H1 (cell line): ENCODE results near the gene SRI. TPM values are rescaled to one million over a fixed set of nuclear protein-coding genes. Genes with fewer than 3 reads are reported as not detected.

ENCODE experiments used
- CEBPB ChIP-seq: IDR thresholded peaks from 2 replicates; pipeline ENCODE4 v1.6.1; 2012; ENCODE audit warnings: low read depth, low read length
- PHF8 ChIP-seq: fragments of 200-600 bp; sonication (generic); conservative IDR thresholded peaks from 2 replicates; pipeline ENCODE4 v1.7.1; 2012; ENCODE audit warnings: low read depth, mild to moderate bottlenecking, inconsistent platforms, low read length, moderate library complexity
- RFX5 ChIP-seq: IDR thresholded peaks from 2 replicates; pipeline ENCODE4 v1.6.1; 2011; ENCODE audit warnings: low read depth, low read length, improper control_type of control experiment, borderline replicate concordance
- RNF2 ChIP-seq: fragments of 200-900, 300-1000 bp; sonication (generic); IDR thresholded peaks from 2 replicates; pipeline ENCODE4 v1.7.1; 2016; ENCODE audit warnings: borderline replicate concordance, low read depth, mild to moderate bottlenecking, antibody characterized with exemption, low read length; ENCODE audit not compliant: poor library complexity, severe bottlenecking; ENCODE audit errors: missing control alignments
- SRF ChIP-seq: IDR thresholded peaks from 2 replicates; pipeline ENCODE4 v1.6.1; 2011; ENCODE audit warnings: mild to moderate bottlenecking, low read depth, low read length, moderate library complexity
- USF2 ChIP-seq: IDR thresholded peaks from 2 replicates; pipeline ENCODE4 v1.6.1; 2011; ENCODE audit warnings: low read length, improper control_type of control experiment
- polyA plus RNA-seq, 7 experiments: library from polyadenylated mRNA; depleted of rRNA in 3 of 7; stranded (reverse) in 5 of 7; unstranded in 2 of 7; fragments of >200 nt in 5 of 7; fragments of 200-250 nt in 2 of 7; gene quantifications; 1 replicate in 5 of 7; 2 replicates in 1 of 7; 4 replicates in 1 of 7; pipeline versions ENCODE4 v1.2.1 to v1.2.3, GENCODE V29; 2011 to 2013; ENCODE audit warnings: missing spikeins in 2 of 7, mixed read lengths in 2 of 7
- total RNA-seq: library from RNA; stranded (reverse); fragmentation: NEBNext Ultra II Directional; extraction: Animal tissue kit (Norgen Biotek cat#: 25700); gene quantifications from 2 replicates; pipeline ENCODE4 v1.2.1, GENCODE V29; 2021
- TF ChIP-seq, protein P1 (sequence below): IDR thresholded peaks from 2 replicates; pipeline ENCODE4 v1.6.1; 2012; ENCODE audit warnings: low read length, inconsistent platforms

The SRI gene
- total and polyA plus RNA-seq, 2 of the 8 experiments (the other 6 are each of a cell fraction or from before 2014, with no cell fraction given): 118 to 170 TPM

DNA sequence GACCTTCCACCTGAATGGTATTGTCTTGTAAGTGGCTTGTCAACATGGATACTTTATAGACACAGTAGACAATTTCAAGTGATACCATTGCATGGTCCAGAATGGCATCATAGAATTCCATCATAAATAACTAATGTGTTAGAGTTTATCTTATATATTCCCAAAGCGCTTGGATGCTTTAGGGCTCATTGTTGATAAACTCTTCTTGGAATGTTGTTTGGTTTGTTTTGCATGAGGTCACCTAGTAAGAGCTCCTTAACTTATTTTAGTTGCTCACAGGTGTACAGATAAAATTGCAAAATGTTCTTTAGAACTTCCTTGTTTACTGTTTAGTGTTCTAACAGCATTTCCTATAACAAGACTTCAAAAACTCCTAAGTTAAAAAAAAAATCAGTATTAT lies 36.8 kb downstream of the SRI start (continued):
- TF ChIP-seq, protein P1, sequence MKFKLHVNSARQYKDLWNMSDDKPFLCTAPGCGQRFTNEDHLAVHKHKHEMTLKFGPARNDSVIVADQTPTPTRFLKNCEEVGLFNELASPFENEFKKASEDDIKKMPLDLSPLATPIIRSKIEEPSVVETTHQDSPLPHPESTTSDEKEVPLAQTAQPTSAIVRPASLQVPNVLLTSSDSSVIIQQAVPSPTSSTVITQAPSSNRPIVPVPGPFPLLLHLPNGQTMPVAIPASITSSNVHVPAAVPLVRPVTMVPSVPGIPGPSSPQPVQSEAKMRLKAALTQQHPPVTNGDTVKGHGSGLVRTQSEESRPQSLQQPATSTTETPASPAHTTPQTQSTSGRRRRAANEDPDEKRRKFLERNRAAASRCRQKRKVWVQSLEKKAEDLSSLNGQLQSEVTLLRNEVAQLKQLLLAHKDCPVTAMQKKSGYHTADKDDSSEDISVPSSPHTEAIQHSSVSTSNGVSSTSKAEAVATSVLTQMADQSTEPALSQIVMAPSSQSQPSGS: no peak
- no peak for TF ChIP-seq RNF2
- no peak for TF ChIP-seq CEBPB
- TF ChIP-seq RFX5: no peak
- TF ChIP-seq SRF: no peak
- TF ChIP-seq PHF8: no peak
- no peak for TF ChIP-seq USF2
